GM12878 (cell line): ENCODE results near the gene RPL12.

Experiments
- CTCF ChIP-seq, 3 experiments: IDR thresholded peaks in 2 of 3; conservative IDR thresholded peaks in 1 of 3; 2 replicates each; pipeline ENCODE4 v1.5.1; 2011; ENCODE audit warnings: low read depth in 3 of 3, low read length in 3 of 3, mild to moderate bottlenecking in 3 of 3, control low read depth in 2 of 3, moderate library complexity in 2 of 3, inconsistent platforms in 1 of 3, mixed read lengths in 1 of 3; ENCODE audit not compliant: control insufficient read depth in 2 of 3, insufficient read depth in 1 of 3; ENCODE audit errors: extremely low read depth in 1 of 3
- POLR2A ChIP-seq: IDR thresholded peaks from 2 replicates; pipeline ENCODE4 v1.6.1; 2011; ENCODE audit warnings: low read depth, mild to moderate bottlenecking, low read length

GRCh38 chr9:127492616-127493015 is 41.4 kb upstream of the RPL12 start:
- no peak for TF ChIP-seq CTCF (IDR thresholded peaks at IDR 0.05 in 2 of 3, conservative IDR thresholded peaks at IDR 0.05 in 1 of 3; ENCODE audit: control insufficient read depth in 2 of 3, extremely low read depth in 1 of 3, insufficient read depth in 1 of 3, low read depth in 3 of 3, low read length in 3 of 3)
- no peak for TF ChIP-seq POLR2A
